Fibroblast of lung (primary cell): ENCODE results near the gene RACGAP1. TPM values are rescaled to one million over a fixed set of nuclear protein-coding genes. Genes with fewer than 3 reads are reported as not detected.

Source experiments
- DNase-seq, 2 donors: peaks; one replicate each; pipeline versions ENCODE4 v3.0.0 to v3.0.0-alpha.2; 2010; ENCODE audit warnings: low read depth in 2 of 2
- H2AFZ ChIP-seq: 2 replicates; pipeline ENCODE4 v1.5.1; 2012; ENCODE audit warnings: low read length, control low read depth, inconsistent platforms
- H3K27ac ChIP-seq: 2 replicates; pipeline ENCODE4 v1.5.1; 2011; ENCODE audit warnings: low read length, control low read depth; ENCODE audit not compliant: insufficient read depth
- H3K27me3 ChIP-seq: 2 replicates; pipeline ENCODE4 v1.5.1; 2011; ENCODE audit warnings: mild to moderate bottlenecking, low read length; ENCODE audit not compliant: control insufficient read depth, insufficient read depth
- H3K36me3 ChIP-seq: 2 replicates; pipeline ENCODE4 v1.5.1; 2011; ENCODE audit warnings: low read length; ENCODE audit not compliant: control insufficient read depth, insufficient read depth
- H3K4me1 ChIP-seq: 2 replicates; pipeline ENCODE4 v1.5.1; 2011; ENCODE audit warnings: low read length; ENCODE audit not compliant: control insufficient read depth, insufficient read depth; ENCODE audit errors: extremely low read depth
- H3K4me2 ChIP-seq: 2 replicates; pipeline ENCODE4 v1.5.1; 2011; ENCODE audit warnings: low read length, control low read depth; ENCODE audit not compliant: insufficient read depth; ENCODE audit errors: extremely low read depth
- H3K4me3 ChIP-seq, 4 experiments: fragments of 200-600 bp in 1 of 4; sonication (generic) in 1 of 4; replicated peaks in 1 of 4; 2 replicates each; pipeline ENCODE4 v1.5.1; 2011 to 2016; ENCODE audit warnings: low read length in 4 of 4, low read depth in 3 of 4, mild to moderate bottlenecking in 3 of 4, control low read depth in 2 of 4, inconsistent platforms in 1 of 4, mixed read lengths in 1 of 4; ENCODE audit not compliant: insufficient read depth in 1 of 4; ENCODE audit errors: control extremely low read depth in 1 of 4
- H3K79me2 ChIP-seq: 2 replicates; pipeline ENCODE4 v1.5.1; 2012; ENCODE audit warnings: mild to moderate bottlenecking, low read length, inconsistent platforms; ENCODE audit not compliant: control insufficient read depth, insufficient read depth
- H3K9ac ChIP-seq: 2 replicates; pipeline ENCODE4 v1.5.1; 2011; ENCODE audit warnings: mild to moderate bottlenecking, low read length, control low read depth; ENCODE audit not compliant: insufficient read depth
- H3K9me3 ChIP-seq: 2 replicates; pipeline ENCODE4 v1.5.1; 2012; ENCODE audit warnings: low read depth, low read length; ENCODE audit not compliant: control insufficient read depth, insufficient read depth
- H4K20me1 ChIP-seq: 2 replicates; pipeline ENCODE4 v1.5.1; 2011; ENCODE audit warnings: low read length; ENCODE audit not compliant: control insufficient read depth, insufficient read depth; ENCODE audit errors: extremely low read depth
- EZH2 ChIP-seq: IDR thresholded peaks from 2 replicates; pipeline ENCODE4 v1.5.1; 2012; ENCODE audit warnings: low read length, control low read depth, mild to moderate bottlenecking; ENCODE audit errors: missing control alignments
- polyA plus RNA-seq, 2 donors: library from polyadenylated mRNA; depleted of rRNA in 1 of 2; stranded (reverse) in 1 of 2; unstranded in 1 of 2; fragments of >200 nt; gene quantifications; 2 replicates each; pipeline ENCODE4 v1.2.1, GENCODE V29; 2011 to 2012; ENCODE audit warnings: missing spikeins in 1 of 2
- total RNA-seq: library from RNA; depleted of rRNA; stranded (reverse); fragments of >200 nt; gene quantifications from 2 replicates; pipeline ENCODE4 v1.2.1, GENCODE V29; 2014
- TF ChIP-seq, protein P1 (sequence below), 2 donors: IDR thresholded peaks in 1 of 2; conservative IDR thresholded peaks in 1 of 2; 1 replicate in 1 of 2; 2 replicates in 1 of 2; pipeline ENCODE4 v1.5.1; 2011 to 2012; ENCODE audit warnings: low read length in 2 of 2, control low read depth in 1 of 2, inconsistent platforms in 1 of 2, low read depth in 1 of 2, mild to moderate bottlenecking in 1 of 2

The RACGAP1 gene
- total and polyA plus RNA-seq, 2 donors (not counting 1 experiment from before 2014, with no cell fraction given) = 22.9 to 38.1 TPM

DNA sequence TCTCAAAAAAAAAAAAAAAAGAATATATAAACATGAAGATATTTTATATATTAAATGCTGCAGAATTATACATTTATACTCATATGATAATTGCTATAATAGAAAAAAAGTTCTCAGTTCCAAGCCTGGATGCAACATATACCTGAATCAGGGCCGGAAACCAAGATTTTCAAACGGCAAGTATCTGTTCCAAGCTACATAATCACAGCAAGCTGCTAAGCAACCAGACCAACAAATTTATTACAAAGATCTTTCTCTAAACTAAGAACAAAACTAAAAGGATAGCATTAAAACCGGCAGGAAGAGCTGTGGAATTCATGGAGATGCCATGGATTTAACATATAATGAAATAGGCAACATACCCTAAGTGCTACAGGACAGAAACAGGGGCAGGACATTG, 7.1 kb downstream of the RACGAP1 start:
- Histone ChIP-seq H3K27me3 (no peaks in the 10 kb centered on the region), H2AFZ (peak overlapping the region; percentile 7), H3K36me3 (no peaks in the 10 kb centered on the region), H3K79me2 (peaks cover 94% of the 10 kb centered on the region), H3K4me3 (no peak overlapping the region), H3K4me1 (peaks cover 8% of the 10 kb centered on the region), H3K9me3 (no peaks in the 10 kb centered on the region), H3K27ac (peak overlapping the region; percentile 76), H3K9ac (no peak overlapping the region), H4K20me1 (no peaks in the 10 kb centered on the region), H3K4me2 (no peak overlapping the region)
- DNase-seq = no peak
- TF ChIP-seq, protein P1, sequence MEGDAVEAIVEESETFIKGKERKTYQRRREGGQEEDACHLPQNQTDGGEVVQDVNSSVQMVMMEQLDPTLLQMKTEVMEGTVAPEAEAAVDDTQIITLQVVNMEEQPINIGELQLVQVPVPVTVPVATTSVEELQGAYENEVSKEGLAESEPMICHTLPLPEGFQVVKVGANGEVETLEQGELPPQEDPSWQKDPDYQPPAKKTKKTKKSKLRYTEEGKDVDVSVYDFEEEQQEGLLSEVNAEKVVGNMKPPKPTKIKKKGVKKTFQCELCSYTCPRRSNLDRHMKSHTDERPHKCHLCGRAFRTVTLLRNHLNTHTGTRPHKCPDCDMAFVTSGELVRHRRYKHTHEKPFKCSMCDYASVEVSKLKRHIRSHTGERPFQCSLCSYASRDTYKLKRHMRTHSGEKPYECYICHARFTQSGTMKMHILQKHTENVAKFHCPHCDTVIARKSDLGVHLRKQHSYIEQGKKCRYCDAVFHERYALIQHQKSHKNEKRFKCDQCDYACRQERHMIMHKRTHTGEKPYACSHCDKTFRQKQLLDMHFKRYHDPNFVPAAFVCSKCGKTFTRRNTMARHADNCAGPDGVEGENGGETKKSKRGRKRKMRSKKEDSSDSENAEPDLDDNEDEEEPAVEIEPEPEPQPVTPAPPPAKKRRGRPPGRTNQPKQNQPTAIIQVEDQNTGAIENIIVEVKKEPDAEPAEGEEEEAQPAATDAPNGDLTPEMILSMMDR (conservative IDR thresholded peaks at IDR 0.05 in 1 of 2, IDR thresholded peaks at IDR 0.05 in 1 of 2; ENCODE audit: low read depth in 1 of 2, low read length in 2 of 2) = no peak

DNA sequence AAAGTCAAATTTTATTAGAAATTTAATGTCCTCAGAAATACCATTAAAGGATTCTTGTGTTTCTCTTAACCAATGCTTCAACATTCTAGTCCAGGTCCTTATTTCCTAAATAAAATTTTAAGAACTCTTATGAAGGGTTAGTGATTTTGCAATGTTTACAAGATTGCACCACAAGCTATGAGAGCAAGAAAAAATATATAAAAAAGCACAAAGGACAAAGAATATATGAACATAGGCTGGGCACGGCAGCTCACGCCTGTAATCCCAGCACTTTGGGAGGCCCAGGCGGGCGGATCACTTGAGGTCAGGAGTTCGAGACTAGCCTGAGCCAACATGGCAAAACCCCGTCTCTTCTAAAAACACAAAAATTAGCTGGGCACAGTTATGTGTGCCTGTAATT, 7.7 kb downstream of the RACGAP1 start:
- Histone ChIP-seq H3K79me2 (peaks cover 90% of the 10 kb centered on the region), H4K20me1 (no peaks in the 10 kb centered on the region), H3K4me1 (peaks cover 8% of the 10 kb centered on the region), H3K36me3 (no peaks in the 10 kb centered on the region), H3K27ac (peak overlapping the region; percentile 76), H3K4me2 (peak overlapping the region; percentile 93), H3K9me3 (no peaks in the 10 kb centered on the region), H3K9ac (no peak overlapping the region), H3K27me3 (no peaks in the 10 kb centered on the region), H2AFZ (no peak overlapping the region), H3K4me3 (peak overlapping the region in 2 of 4 experiments; percentile 28 to 32)
- TF ChIP-seq EZH2 = no peak
- TF ChIP-seq, protein P1 (conservative IDR thresholded peaks at IDR 0.05 in 1 of 2, IDR thresholded peaks at IDR 0.05 in 1 of 2; ENCODE audit: low read depth in 1 of 2, low read length in 2 of 2) = no peak
- DNase-seq = peak in 1 of 2 donors; percentile 93

DNA sequence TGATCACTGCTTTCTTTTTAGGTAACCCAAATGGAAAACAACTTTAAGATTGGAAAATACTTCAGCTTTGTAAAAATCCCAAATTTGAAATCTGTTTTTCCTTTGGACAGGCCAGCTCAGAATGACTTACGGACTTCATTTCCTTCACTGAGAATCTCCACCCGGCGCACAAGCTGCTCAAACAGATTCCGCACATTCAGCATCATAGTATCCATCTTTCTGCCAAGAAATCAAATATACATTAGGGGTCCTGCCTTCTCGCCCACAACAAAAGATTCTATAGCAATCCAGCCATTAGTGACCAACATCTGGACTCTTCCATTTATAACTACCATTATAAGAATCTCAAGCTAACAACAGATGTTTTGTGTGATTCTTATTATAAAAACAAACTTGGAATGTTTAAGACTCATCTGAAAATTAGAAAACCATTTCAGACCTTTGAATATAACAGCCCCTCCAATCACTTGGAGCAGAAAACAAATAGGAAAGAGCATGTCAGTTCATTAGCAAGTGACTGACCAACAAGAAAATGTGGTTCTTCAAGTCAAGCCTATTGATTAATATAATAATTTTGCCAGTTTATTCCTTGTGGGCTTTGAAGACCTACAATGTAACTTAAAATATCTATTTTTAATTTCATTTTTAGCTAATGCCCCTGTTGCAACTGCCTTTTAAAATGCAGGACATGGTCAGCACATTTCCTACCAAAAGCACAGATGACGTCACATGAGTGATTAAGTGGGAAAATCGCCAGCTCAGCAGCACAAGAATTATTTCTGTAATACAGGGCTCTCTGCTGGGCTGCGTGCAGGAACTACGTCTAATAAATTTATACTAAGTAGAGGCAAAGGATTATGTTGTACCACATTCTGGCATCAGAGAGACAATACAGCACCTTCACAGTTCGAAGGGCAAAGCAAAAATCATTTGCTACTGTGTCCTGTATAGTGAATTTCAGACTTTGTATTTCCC, 8.5 kb downstream of the RACGAP1 start:
- TF ChIP-seq EZH2 = no peak
- TF ChIP-seq, protein P1 (conservative IDR thresholded peaks at IDR 0.05 in 1 of 2, IDR thresholded peaks at IDR 0.05 in 1 of 2; ENCODE audit: low read depth in 1 of 2, low read length in 2 of 2) = no peak
- H3K9ac ChIP-seq = peak overlapping the region; percentile 24
- H2AFZ ChIP-seq = peak overlapping the region; percentile 55
- H3K27ac ChIP-seq = peak overlapping the region; percentile 76
- H3K79me2 ChIP-seq = peaks cover 84% of the 10 kb centered on the region
- peaks cover 8% of the 10 kb centered on the region for H3K4me1 ChIP-seq
- peak overlapping the region in 3 of 4 experiments; percentile 28 to 32 (median 28) for H3K4me3 ChIP-seq
- H4K20me1 ChIP-seq = no peaks in the 10 kb centered on the region
- no peaks in the 10 kb centered on the region for H3K9me3 ChIP-seq
- DNase-seq = peak; percentile 81 to 98
- peak overlapping the region; percentile 93 for H3K4me2 ChIP-seq
- H3K36me3 ChIP-seq = no peaks in the 10 kb centered on the region
- H3K27me3 ChIP-seq = no peaks in the 10 kb centered on the region
